ENCODE results near the gene YBEY.
A peak's percentile ranks its signal among the peaks of the same experiment; 100 is the strongest.

YBEY gene

GRCh38 chr21:46325073-46325912, 39.2 kb downstream of the YBEY start:
- DNase-seq (ENCODE audit: low read depth): peak; percentile 10
- TF ChIP-seq CTCF (IDR thresholded peaks at IDR 0.05; ENCODE audit: control insufficient read depth, extremely low read depth, insufficient read depth): peak; percentile 47
- peak overlapping the region; percentile 76 for H3K4me3 ChIP-seq (ENCODE audit: low read depth, low read length)

DNA sequence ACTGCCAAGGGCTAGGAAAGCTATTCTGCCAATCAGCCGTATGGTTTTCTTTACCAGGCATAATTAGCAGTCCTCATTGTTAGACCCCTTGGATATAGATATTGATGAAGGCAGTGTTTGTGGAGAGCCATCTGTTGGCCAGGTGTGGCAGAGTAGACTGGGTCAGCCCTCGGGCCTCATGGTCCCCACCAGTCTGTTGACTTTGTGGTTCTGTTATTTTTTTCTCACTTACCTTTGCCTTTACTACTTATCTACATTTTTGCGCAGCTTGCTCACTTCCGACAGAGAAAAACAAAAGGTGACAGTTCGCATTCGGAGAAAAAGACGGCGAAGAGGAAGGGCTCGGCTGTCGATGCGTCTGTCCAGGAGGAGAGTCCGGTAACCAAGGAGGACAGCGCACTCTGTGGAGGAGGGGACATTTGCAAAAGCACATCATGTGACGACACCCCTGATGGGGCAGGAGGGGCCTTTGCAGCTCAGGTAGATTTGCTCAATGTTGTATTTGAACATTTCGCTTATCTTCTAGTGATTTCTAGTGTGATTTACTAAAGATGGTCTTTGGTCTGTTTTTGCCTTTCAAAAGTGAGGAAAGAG, 40.1 kb downstream of the YBEY start:
- TF ChIP-seq CTCF (IDR thresholded peaks at IDR 0.05; ENCODE audit: control insufficient read depth, extremely low read depth, insufficient read depth): peak; percentile 54
- peak overlapping the region; percentile 76 for H3K4me3 ChIP-seq (ENCODE audit: low read depth, low read length)
- DNase-seq (ENCODE audit: low read depth): no peak

DNA sequence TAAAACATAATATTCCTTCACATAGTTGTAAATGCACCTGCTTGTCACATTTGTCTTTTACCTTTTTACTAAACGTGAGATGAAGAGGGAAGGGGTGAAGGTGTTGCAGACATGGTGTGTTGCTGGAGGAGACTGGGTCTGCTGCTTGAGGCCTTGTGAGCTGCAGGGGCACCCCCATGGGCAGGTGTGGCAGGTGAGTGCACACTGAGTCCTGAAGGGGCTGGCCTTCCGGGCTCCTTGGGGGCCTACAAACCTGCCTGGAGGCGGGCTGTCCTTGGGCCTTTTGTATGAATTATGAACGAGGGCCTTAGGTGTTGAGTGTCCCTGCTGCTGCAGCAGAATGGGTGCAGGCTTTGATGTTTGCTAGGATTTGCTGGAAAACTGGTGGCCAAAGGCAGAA, 41.6 kb downstream of the YBEY start:
- DNase-seq (ENCODE audit: low read depth): no peak

DNA sequence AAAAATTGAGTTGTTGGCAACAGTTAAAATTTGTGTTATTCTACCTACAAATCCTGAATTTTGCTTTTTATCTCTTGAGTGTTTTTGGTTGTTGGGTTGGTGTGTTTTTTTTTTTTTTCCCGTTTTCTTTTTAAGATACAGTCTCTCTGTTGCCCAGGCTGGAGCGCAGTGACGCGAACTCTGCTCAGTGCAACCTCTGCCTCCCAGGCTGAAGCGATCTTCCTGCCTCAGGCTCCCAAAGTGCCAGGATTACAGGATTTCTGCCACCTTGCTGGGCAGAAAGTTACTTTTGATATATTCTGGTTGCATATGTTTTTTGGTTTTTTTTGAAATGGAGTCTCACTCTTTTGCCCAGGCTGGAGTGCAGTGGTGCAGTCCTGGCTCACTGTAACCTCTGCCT, 42.0 kb downstream of the YBEY start:
- no peak for DNase-seq (ENCODE audit: low read depth)
- TF ChIP-seq CTCF (IDR thresholded peaks at IDR 0.05; ENCODE audit: control insufficient read depth, extremely low read depth, insufficient read depth): no peak
- H3K4me3 ChIP-seq (ENCODE audit: low read depth, low read length): no peak overlapping the region

More for the DNA sequence above, 41.6 kb downstream of the YBEY start:
- no peak for TF ChIP-seq CTCF (IDR thresholded peaks at IDR 0.05; ENCODE audit: control insufficient read depth, extremely low read depth, insufficient read depth)
- H3K4me3 ChIP-seq (ENCODE audit: low read depth, low read length): no peak overlapping the region

DNA sequence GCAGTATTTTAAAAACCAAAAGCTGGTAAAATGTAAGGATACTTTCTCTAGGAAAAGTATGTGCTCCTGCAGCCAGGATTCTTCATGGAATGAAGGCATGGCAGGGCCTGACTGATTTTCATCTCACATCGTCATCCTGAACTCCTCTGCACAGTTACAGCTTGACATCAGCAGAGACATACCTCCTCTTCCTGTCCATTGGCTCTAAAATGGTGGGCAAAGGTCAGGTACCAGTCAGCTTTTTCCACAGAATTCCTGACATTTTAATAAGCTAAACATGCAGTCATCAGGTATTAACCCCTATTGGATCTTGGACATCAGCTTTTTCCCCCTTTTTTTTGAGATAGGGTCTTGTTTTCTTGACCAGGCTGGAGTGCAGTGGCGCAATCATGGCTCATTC, 43.7 kb downstream of the YBEY start:
- no peak for DNase-seq (ENCODE audit: low read depth)
- TF ChIP-seq CTCF (IDR thresholded peaks at IDR 0.05; ENCODE audit: control insufficient read depth, extremely low read depth, insufficient read depth): no peak
- H3K4me3 ChIP-seq (ENCODE audit: low read depth, low read length): no peak overlapping the region

DNA sequence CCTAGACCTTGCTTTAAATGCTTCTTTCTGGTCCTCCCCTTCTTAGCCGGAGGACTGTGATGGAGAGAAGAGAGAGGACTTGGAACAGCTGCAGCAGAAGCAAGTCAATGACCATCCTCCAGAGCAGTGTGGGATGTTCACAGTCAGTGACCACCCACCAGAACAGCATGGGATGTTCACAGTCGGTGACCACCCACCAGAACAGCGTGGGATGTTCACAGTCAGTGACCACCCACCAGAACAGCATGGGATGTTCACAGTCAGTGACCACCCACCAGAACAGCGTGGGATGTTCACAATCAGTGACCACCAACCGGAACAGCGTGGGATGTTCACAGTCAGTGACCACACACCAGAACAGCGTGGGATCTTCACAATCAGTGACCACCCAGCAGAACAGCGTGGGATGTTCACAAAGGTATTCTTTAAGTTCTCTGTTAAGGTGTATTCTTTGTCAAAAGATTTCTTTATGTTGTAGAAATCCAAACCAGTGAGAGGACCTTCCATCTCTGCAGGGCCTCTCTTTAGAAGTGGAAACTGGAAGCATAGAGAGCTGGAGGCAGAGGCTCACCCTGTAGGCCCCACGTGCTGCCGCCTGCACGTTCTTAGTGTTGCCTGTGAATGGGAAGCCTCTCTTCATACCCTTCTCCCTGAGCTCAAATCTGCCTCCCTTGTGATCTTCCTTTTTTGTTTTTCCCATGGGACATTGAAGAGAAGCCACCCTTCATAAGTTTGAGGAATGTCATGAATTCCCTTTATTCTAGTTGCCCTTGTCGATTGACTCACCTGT, 48.4 kb downstream of the YBEY start:
- no peak overlapping the region for H3K4me3 ChIP-seq (ENCODE audit: low read depth, low read length)
- TF ChIP-seq CTCF (IDR thresholded peaks at IDR 0.05; ENCODE audit: control insufficient read depth, extremely low read depth, insufficient read depth): no peak
- DNase-seq (ENCODE audit: low read depth): no peak

Measured in LNCaP clone FGC (cell line).